Measurements from ENCODE around the gene NGF.

GRCh38 chr1:115237023-115237422 is 101.0 kb downstream of the NGF start:
- no peak for TF ChIP-seq CTCF (IDR thresholded peaks at IDR 0.05)
- TF ChIP-seq POLR2A (IDR thresholded peaks at IDR 0.05; ENCODE audit: low read depth) = no peak
- no peak for TF ChIP-seq POLR2AphosphoS5 (IDR thresholded peaks at IDR 0.05)
- TF ChIP-seq EP300 (IDR thresholded peaks at IDR 0.05) = no peak
